KMS-11 (cell line): ENCODE measurements around the gene GLT1D1.

Source experiments
- H2AFZ ChIP-seq: fragments of 200-600 bp; sonication (generic); 2 replicates; pipeline ENCODE4 v1.6.1; 2016; ENCODE audit warnings: antibody characterized with exemption, mixed run types, low read depth
- H3K27ac ChIP-seq: fragments of 200-600 bp; sonication (generic); 2 replicates; pipeline ENCODE4 v1.6.1; 2016; ENCODE audit warnings: mild to moderate bottlenecking, mixed run types
- H3K27me3 ChIP-seq: fragments of 200-600 bp; sonication (generic); 2 replicates; pipeline ENCODE4 v1.6.1; 2017; ENCODE audit warnings: mild to moderate bottlenecking, low read depth, mixed run types, moderate library complexity; ENCODE audit not compliant: insufficient read depth
- H3K36me3 ChIP-seq: fragments of 200-600 bp; sonication (generic); 2 replicates; pipeline ENCODE4 v1.6.1; 2017; ENCODE audit warnings: mild to moderate bottlenecking, mixed run types; ENCODE audit not compliant: insufficient read depth
- H3K4me1 ChIP-seq: fragments of 200-600 bp; sonication (generic); 2 replicates; pipeline ENCODE4 v1.6.1; 2016; ENCODE audit warnings: mild to moderate bottlenecking, low read depth, mixed run types; ENCODE audit not compliant: poor library complexity, severe bottlenecking
- H3K4me2 ChIP-seq: fragments of 200-600 bp; sonication (generic); 2 replicates; pipeline ENCODE4 v1.7.0; 2016; ENCODE audit warnings: mild to moderate bottlenecking, mixed run types
- H3K4me3 ChIP-seq: fragments of 200-600 bp; sonication (generic); IDR thresholded peaks from 2 replicates; pipeline ENCODE4 v1.6.1; 2017; ENCODE audit warnings: low read depth, low read length, mixed read lengths; ENCODE audit not compliant: insufficient read depth
- H3K79me2 ChIP-seq: fragments of 200-600 bp; sonication (generic); 2 replicates; pipeline ENCODE4 v1.6.1; 2016; ENCODE audit warnings: low read depth, mixed run types; ENCODE audit not compliant: insufficient read depth
- H3K9ac ChIP-seq: fragments of 200-600 bp; sonication (generic); 2 replicates; pipeline ENCODE4 v1.6.1; 2016; ENCODE audit warnings: mild to moderate bottlenecking, mixed run types
- H4K20me1 ChIP-seq: fragments of 200-600 bp; sonication (generic); 2 replicates; pipeline ENCODE4 v1.6.1; 2016; ENCODE audit warnings: mild to moderate bottlenecking, mixed run types; ENCODE audit not compliant: insufficient read depth
- CTCF ChIP-seq: fragments of 200-600 bp; sonication (generic); conservative IDR thresholded peaks from 2 replicates; pipeline ENCODE4 v1.6.1; 2017; ENCODE audit warnings: low read depth, mild to moderate bottlenecking, antibody characterized with exemption, low read length, moderate library complexity, mixed read lengths

The GLT1D1 gene

GRCh38 chr12:128816643-128816920 is 36.7 kb upstream of the GLT1D1 start:
- H3K9ac ChIP-seq, result no peak overlapping the region
- H3K4me2 ChIP-seq, result no peak overlapping the region
- peaks cover 76% of the 10 kb centered on the region; the same call in 1 of the 2 replicates for H3K79me2 ChIP-seq
- no peak for TF ChIP-seq CTCF
- no peaks in the 10 kb centered on the region for H3K36me3 ChIP-seq
- no peak overlapping the region for H3K27ac ChIP-seq
- H3K4me3 ChIP-seq, result no peak overlapping the region
- no peaks in the 10 kb centered on the region for H4K20me1 ChIP-seq
- peaks cover 5% of the 10 kb centered on the region for H3K4me1 ChIP-seq
- H3K27me3 ChIP-seq, result no peaks in the 10 kb centered on the region
- H2AFZ ChIP-seq, result no peak overlapping the region

- H3K27ac ChIP-seq, result no peak overlapping the region
- no peaks in the 10 kb centered on the region for H3K36me3 ChIP-seq
- H3K4me2 ChIP-seq, result no peak overlapping the region
- TF ChIP-seq CTCF, result no peak
- no peak overlapping the region for H3K4me3 ChIP-seq
- H4K20me1 ChIP-seq, result no peaks in the 10 kb centered on the region
- H3K9ac ChIP-seq, result no peak overlapping the region
- H2AFZ ChIP-seq, result no peak overlapping the region
- no peaks in the 10 kb centered on the region for H3K27me3 ChIP-seq
- H3K79me2 ChIP-seq, result peaks cover 77% of the 10 kb centered on the region; the same call in 1 of the 2 replicates
- H3K4me1 ChIP-seq, result no peaks in the 10 kb centered on the region
Observed at GRCh38 chr12:128817111-128818015, 35.9 kb upstream of the GLT1D1 start.

- Histone ChIP-seq H3K79me2 (peaks cover 79% of the 10 kb centered on the region; the same call in 1 of the 2 replicates), H3K36me3 (no peaks in the 10 kb centered on the region), H3K9ac (no peak overlapping the region), H3K27ac (no peak overlapping the region), H2AFZ (no peak overlapping the region), H3K4me2 (no peak overlapping the region), H4K20me1 (no peaks in the 10 kb centered on the region), H3K4me1 (no peaks in the 10 kb centered on the region), H3K27me3 (no peaks in the 10 kb centered on the region), H3K4me3 (no peak overlapping the region)
- TF ChIP-seq CTCF, result no peak
Observed at GRCh38 chr12:128818065-128819022, 34.9 kb upstream of the GLT1D1 start.

GRCh38 chr12:128819293-128820144 is 33.8 kb upstream of the GLT1D1 start:
- Histone ChIP-seq H3K4me3 (no peak overlapping the region), H3K79me2 (peaks cover 77% of the 10 kb centered on the region; the same call in 1 of the 2 replicates), H3K27me3 (no peaks in the 10 kb centered on the region), H3K4me1 (no peaks in the 10 kb centered on the region), H3K9ac (no peak overlapping the region), H3K4me2 (no peak overlapping the region), H3K36me3 (no peaks in the 10 kb centered on the region), H2AFZ (no peak overlapping the region), H4K20me1 (no peaks in the 10 kb centered on the region), H3K27ac (no peak overlapping the region)
- no peak for TF ChIP-seq CTCF
